ENCODE data around the gene ZNF574.

Gene ZNF574

GRCh38 chr19:42105368-42105767 is 29.4 kb downstream of the ZNF574 start:
- no peak for DNase-seq

DNA sequence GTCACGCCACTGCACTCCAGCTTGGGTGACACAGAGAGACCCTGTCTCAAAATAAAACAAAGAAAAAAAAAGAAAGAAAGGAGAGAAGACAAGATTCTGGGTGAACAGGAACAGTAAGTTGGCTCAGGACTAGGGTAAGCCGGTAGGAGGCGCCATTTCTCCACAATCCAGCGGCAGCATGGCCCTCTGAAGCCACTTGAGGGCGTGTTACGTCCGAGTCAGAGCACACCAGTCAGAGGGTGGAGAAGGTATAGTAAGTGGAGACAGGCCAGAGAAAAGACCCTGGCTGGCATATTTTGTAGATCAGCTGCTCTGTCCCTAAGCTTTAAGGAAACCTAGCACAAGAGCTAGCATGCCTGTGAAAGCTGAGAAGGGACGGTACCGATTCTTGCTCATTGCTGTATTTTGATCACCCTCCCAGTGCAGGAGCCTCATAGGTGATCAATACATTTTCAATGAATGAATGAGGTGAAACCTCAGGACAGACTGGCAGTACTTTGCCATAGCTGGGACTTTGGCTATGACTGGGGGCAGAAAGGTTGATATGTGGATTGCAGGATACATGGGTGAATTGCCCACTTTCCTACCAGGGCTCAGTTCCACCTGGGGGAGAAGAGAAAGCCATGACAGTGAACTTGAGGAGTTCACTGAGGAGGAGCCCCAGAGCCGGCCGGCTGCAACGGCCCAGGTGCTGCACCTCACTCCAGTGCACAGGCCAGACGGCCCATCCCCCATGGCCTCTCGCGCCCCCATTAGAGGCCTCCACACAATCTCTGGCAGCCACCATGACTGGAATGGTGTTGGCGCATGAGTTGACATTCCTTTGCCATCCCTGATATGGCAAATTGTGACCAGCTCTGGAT is 32.8 kb downstream of the ZNF574 start:
- peak; percentile 57 to 84 (median 78) for DNase-seq

DNA sequence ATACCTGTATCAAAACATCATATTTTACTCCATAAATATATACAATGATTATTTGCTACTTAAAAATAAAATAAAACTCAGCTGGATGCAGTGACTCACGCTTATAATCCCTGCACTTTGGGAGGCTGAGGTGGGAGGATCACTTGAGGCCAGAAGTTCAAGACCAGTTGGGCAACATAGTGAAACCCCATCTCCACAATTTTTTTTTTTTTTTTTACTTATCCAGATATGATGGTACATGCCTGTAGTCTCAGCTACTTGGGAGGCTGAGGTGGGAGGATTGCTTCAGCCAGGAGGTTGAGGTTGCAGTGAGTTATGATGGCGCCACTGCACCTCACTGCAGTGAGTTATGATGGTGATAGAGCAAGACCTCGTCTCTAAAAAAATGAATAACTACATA is 33.9 kb downstream of the ZNF574 start:
- no peak for DNase-seq

DNA sequence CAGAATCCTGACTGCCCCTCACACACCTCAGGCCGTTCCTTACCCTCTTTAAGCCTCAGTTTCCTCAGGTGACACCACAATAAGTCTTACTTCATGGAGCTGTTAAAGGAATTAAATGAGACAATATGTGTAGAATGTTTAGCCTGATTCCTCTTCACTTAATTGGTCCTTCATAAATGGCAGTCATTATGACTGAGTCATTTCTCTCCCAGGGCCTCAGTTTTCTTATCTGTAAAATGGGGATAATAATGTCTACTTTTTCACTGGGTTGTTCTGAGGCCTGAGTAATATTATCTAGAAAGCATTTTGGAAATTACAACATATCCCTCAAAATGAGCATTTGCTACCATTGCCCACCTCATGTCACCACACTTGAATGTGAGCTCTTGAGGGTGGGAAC is 34.7 kb downstream of the ZNF574 start:
- DNase-seq = no peak

- no peak for DNase-seq
Observed at GRCh38 chr19:42111384-42111783, 35.4 kb downstream of the ZNF574 start.

DNA sequence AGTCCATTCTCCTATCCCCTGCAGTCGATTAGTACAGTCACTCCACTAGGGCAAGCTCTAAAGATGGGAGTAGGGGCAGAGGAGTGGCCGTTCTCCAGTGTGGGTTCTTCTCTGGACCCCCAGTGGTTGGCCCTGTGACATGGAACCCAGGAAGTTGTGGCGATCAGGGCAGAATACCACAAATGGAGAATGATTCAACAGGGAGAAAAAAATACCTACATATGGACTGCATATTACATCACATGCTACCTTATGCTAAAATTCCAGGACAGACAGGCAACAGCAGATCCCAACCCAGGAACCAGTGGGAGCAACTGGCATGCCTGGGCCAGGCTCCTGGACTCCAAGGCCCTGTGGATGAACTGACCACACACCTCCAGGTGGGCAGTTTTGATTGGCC is 35.8 kb downstream of the ZNF574 start:
- no peak for DNase-seq

GRCh38 chr19:42113641-42114348 is 37.8 kb downstream of the ZNF574 start:
- no peak for DNase-seq

GRCh38 chr19:42114412-42114811 is 38.4 kb downstream of the ZNF574 start:
- DNase-seq = no peak

DNA sequence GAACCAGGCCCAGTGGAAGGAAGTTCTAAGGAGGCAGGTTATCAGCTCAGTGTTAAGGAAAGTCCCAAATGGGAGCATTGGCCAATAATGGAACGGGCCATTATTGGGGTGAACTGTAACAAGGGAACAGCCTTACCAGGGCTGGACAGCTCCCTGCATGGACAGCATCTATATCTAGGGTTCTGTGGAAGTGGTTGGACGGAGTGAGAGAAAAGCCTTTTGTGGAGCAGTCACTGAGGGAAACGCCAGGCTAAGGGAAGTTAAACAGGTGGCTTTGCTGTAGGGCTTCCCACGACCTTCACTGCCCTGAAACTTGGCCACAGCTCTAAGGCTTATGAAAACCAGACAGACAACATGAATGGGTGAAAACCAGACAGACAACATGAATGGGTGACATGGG is 39.3 kb downstream of the ZNF574 start:
- no peak for DNase-seq

GRCh38 chr19:42115705-42116104 is 39.7 kb downstream of the ZNF574 start:
- DNase-seq = no peak

- DNase-seq = no peak
Observed at GRCh38 chr19:42116308-42117075, 40.5 kb downstream of the ZNF574 start.

DNA sequence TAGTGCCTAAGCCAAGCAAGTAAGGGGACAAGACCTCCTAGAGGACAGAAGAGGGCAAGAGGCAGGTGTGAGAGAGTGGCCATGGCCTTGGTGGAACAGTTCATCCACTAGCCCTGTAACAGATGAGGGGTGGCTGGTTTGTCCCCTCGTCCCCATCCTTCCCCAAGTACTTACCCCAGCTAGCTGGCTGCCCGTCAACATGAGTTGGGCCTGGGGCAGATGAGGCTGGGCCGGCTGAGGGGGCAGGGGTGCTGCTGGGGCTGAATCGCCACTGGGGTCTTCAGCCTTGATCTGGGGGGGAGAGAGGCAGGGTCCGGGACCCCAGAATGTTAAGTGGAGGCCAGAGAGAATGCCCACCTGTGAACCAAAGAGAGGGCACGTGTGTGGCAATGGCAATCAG is 41.1 kb downstream of the ZNF574 start:
- DNase-seq = no peak

DNA sequence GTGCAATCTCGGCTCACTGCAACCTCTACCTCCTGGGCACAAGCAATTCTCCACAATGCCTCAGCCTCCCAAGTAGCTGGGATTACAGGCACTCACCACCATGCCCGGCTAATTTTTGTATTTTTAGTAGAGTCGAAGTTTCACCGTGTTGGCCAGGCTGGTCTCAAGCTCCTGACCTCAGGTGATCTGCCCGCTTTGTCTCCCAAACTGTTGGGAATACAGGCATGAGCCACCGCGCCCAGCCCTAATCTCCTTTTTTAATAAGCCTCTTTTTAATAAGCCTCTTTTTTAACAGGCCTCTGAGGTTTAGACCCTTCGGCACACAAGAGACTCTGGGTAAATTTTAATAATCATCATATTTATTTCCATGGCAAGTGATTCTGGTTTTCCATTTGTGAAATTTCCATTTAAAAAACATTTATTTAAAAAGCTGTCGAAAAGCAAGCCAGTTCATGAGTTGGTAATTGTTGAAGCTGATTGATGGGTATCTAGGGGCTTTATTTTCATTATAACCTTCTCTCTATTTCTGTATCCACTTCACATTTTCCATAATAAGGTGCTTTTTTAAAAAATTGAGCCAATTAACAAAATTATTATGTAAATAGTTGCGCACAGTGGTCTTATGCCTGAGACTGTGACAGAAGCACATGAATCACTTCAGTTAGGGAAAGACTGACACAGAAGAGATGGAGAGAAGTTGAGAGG is 44.5 kb downstream of the ZNF574 start:
- no peak for DNase-seq

DNA sequence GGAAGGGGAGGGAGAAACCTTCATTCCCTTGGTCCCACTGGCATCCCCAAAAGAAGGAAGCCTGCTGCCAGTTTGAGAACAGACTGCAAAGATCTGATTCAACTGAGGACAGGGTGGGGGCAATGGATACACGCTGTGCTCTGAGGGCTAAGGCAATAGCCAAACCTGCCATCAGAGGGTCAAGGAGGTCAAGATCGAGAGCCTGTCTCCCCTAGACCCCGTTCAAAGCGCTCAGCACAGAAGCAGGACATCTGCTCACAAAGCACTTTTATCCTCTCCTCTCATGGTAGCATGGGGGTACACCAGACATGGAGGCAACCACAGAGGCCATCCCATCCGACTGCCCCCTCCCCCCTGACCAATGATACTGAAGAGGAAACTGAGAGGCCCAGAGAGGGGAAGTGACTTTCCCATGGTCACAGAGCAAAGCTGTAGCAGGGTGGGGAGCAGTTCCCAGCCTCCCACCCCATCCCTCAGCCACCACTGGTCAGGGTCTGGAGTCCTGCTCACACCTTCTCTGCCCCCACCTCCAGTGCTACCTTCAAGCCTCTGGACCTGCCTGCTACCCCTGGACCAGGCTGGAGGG is 45.2 kb downstream of the ZNF574 start:
- DNase-seq = no peak

DNA sequence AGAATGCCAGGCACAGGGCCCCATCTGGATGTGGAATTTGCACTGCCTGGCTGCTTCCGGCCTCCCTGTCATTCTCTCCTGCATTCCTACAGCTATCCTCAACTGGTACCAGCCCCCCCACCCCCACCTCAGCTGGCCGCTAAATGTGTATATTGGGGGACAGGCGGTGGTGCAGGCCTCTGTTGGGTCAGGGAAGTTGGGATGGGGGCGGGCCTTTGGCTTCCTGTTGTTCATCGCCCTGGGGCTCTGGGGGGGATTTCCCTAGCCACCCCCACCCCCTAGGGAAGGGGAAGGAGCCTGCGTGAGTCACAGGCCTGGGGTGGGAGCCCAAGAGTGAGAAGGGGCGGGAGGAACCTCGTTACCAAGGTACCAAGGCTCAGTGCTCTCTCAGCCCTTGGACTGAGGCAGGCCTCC is 45.7 kb downstream of the ZNF574 start:
- DNase-seq = peak; percentile 33 to 63 (median 48)

GRCh38 chr19:42122691-42123607 is 47.0 kb downstream of the ZNF574 start:
- DNase-seq = peak in 2 of 4 experiments; percentile 7 to 18

- no peak for DNase-seq
Observed at GRCh38 chr19:42123765-42124164, 47.8 kb downstream of the ZNF574 start.

GRCh38 chr19:42124386-42124901 is 48.5 kb downstream of the ZNF574 start:
- DNase-seq = no peak

- DNase-seq = no peak
Observed at GRCh38 chr19:42125536-42125935, 49.6 kb downstream of the ZNF574 start.

DNA sequence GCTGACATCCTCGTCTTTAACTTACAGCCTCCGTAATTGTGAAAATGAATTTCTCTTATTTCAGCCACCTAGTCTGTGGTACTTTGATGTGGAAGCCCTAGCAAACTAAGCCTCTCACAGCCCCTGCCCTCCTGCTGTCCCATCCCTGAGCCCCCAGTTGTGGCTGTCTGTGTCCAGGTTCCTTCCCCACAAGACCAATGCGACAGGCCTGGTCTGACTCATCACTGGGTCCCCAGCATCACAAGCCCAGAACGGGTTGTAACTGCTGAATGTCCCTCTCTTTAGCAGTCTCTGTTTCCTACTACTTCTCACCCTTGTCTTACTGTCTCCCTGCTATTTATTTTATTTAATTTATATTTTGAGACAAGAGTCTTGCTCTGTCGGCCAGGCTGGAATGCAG is 50.6 kb downstream of the ZNF574 start:
- DNase-seq = no peak
